HG03095 (cell line): ENCODE results near the gene MRPL27.

Experiments used
- ATAC-seq: cut with Tn5 transposase; IDR thresholded peaks from one replicate; pipeline ENCODE4 v1.9.1; 2021; ENCODE audit warnings: moderate library complexity; ENCODE audit not compliant: unreplicated experiment

The MRPL27 gene

DNA sequence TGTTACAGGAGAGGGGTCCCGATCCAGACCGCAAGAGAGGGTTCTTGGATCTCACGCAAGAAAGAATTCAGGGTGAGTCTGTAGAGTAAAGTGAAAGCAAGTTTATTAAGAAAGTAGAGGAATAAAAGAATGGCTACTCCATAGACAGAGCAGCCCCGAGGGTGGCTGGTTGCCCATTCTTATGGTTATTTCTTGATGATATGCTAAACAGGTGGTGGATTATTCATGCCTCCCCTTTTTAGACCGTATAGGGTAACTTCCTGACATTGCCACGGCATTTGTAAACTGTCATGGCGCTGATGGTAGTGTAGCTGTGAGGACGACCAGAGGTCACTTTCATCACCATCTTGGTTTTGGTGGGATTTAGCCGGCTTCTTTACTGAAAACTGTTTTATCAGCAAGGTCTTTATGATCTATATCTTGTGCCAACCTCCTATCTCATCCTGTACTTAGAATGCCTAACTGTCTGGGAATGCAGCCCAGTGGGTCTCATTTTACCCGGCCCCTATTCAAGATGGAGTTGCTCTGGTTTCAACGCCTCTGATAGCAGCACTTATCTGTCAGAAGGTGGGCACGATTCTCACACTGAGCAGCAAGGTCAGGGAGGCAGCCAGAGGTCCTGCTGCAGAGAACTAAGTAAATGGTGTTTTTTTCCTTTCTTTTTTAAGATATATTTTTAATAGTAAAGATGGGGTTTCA is 53.5 kb downstream of the MRPL27 start:
- no peak for ATAC-seq

GRCh38 chr17:50318501-50319285 is 54.3 kb downstream of the MRPL27 start:
- ATAC-seq = no peak
